HG02970 (cell line): ENCODE data around the gene ADAMTS12.

Source experiments
- ATAC-seq: cut with Tn5 transposase; IDR thresholded peaks from one replicate; pipeline ENCODE4 v1.9.1; 2021; ENCODE audit warnings: mild to moderate bottlenecking, moderate library complexity, moderate number of reproducible peaks; ENCODE audit not compliant: unreplicated experiment, low FRiP score

ADAMTS12 gene

GRCh38 chr5:33809936-33810335 lies 81.9 kb downstream of the ADAMTS12 start:
- no peak for ATAC-seq

- no peak for ATAC-seq
These were observed 83.1 kb downstream of the ADAMTS12 start for GRCh38 chr5:33808699-33809098.

GRCh38 chr5:33807771-33808170 lies 84.0 kb downstream of the ADAMTS12 start:
- no peak for ATAC-seq

- ATAC-seq, result no peak
These were observed 84.9 kb downstream of the ADAMTS12 start for GRCh38 chr5:33806738-33807442.

- ATAC-seq, result no peak
These were observed 90.5 kb downstream of the ADAMTS12 start for GRCh38 chr5:33801292-33801691.

GRCh38 chr5:33800241-33800950 lies 91.4 kb downstream of the ADAMTS12 start:
- ATAC-seq, result no peak

- no peak for ATAC-seq
These were observed 96.3 kb downstream of the ADAMTS12 start for GRCh38 chr5:33795496-33795895.

GRCh38 chr5:33794550-33795181 lies 97.1 kb downstream of the ADAMTS12 start:
- no peak for ATAC-seq

GRCh38 chr5:33793836-33794549 lies 97.8 kb downstream of the ADAMTS12 start:
- ATAC-seq, result no peak

GRCh38 chr5:33793276-33793675 lies 98.5 kb downstream of the ADAMTS12 start:
- no peak for ATAC-seq

GRCh38 chr5:33792559-33792958 lies 99.2 kb downstream of the ADAMTS12 start:
- ATAC-seq, result no peak

- ATAC-seq, result no peak
These were observed 102.2 kb downstream of the ADAMTS12 start for GRCh38 chr5:33789567-33789957.

- ATAC-seq, result no peak
These were observed 102.7 kb downstream of the ADAMTS12 start for GRCh38 chr5:33788922-33789566.

GRCh38 chr5:33785571-33785970 lies 106.2 kb downstream of the ADAMTS12 start:
- ATAC-seq, result no peak

GRCh38 chr5:33781286-33781685 lies 110.5 kb downstream of the ADAMTS12 start:
- ATAC-seq, result no peak

- no peak for ATAC-seq
These were observed 115.6 kb downstream of the ADAMTS12 start for GRCh38 chr5:33776151-33776660.

- no peak for ATAC-seq
These were observed 117.4 kb downstream of the ADAMTS12 start for GRCh38 chr5:33774341-33774740.

GRCh38 chr5:33772380-33772897 lies 119.4 kb downstream of the ADAMTS12 start:
- no peak for ATAC-seq

- no peak for ATAC-seq
These were observed 121.8 kb downstream of the ADAMTS12 start for GRCh38 chr5:33769968-33770367.

- no peak for ATAC-seq
These were observed 122.6 kb downstream of the ADAMTS12 start for GRCh38 chr5:33769196-33769595.
